C4-2B (cell line): ENCODE measurements around the gene HDAC10.

Experiments
- CTCF ChIP-seq: fragments of 450-650 bp; conservative IDR thresholded peaks from 2 replicates; pipeline ENCODE4 v1.5.1; 2017; ENCODE audit warnings: mild to moderate bottlenecking
- ZFX ChIP-seq: fragments of 450-650 bp; IDR thresholded peaks from 2 replicates; pipeline ENCODE4 v1.6.1; 2017

GRCh38 chr22:50283821-50284220 is 32.8 kb upstream of the HDAC10 start:
- no peak for TF ChIP-seq CTCF
- TF ChIP-seq ZFX: no peak
